ENCODE data around the gene CDX2. TPM values are rescaled to one million over a fixed set of nuclear protein-coding genes. Genes with fewer than 3 reads are reported as not detected.

CDX2 gene
- total and polyA plus RNA-seq, 9 of the 15 experiments (the other 6 are each of a cell fraction or from before 2014, with no cell fraction given) = 0.04 TPM; not detected in 8

DNA sequence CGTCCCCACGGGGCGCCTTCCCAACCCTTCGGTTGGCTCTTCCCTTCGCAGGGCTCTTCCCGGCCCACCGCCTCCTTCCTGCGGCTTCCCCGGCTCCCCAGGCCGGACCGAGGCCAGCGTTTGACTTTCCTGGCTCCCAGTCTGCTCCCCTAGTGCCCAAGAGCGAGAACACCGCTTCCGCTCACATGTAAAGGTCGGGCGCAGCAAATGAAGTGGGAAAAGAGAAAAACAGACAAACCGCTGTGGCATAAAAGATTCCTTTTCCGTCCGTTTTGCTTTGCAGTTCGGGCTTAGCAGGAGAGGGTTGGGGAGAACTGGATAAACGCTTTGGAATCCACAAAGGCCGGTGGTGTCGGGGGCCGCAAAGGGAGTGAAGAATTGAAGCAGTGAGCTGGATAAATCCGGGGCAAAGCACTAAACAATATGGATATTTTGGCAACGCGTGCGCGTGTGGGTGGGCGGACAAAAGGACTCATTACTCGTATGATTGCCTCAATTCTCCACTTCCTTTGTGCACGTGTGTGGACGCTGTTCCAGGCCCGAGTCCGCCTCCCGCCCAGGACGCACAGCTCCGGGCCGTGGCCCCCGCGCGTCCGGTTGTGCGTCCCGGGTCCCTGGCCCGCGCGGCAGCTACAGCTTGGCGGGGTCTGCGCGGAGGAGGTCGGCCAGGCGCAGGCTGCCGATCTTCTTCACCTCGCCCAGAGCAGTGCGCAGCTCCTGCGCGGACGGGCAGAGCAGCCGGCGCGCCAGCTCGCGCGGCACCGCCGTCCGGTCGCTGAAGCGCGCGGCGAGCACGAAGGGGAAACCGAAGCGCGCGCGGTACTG, 8.6 kb upstream of the CDX2 start:
- Histone ChIP-seq H3K4me3 (no peak overlapping the region), H2AFZ (ENCODE audit: low read depth, low read length) (no peak overlapping the region), H4K20me1 (replicated peaks; ENCODE audit: control insufficient read depth, insufficient read depth, low read length) (no peaks in the 10 kb centered on the region), H3K4me2 (ENCODE audit: insufficient read depth, low read length) (no peak overlapping the region), H3K36me3 (ENCODE audit: control insufficient read depth, insufficient read depth, low read length) (no peaks in the 10 kb centered on the region), H3K4me1 (replicated peaks in 1 of 2; ENCODE audit: control insufficient read depth in 2 of 2, insufficient read depth in 2 of 2, low read length in 2 of 2) (0 out of 5 replicates have a peak, but pooled peaks cover 0 to 3% of the 10 kb centered on the region in 2 experiments), H3K79me2 (ENCODE audit: control insufficient read depth, insufficient read depth, low read length) (no peaks in the 10 kb centered on the region), H3K27me3 (ENCODE audit: control insufficient read depth in 2 of 2, insufficient read depth in 2 of 2, low read length in 2 of 2) (peaks cover 3 to 42% of the 10 kb centered on the region in 2 experiments; a peak in 4 of 5 replicates), H3K9ac (ENCODE audit: insufficient read depth in 1 of 2, low read depth in 2 of 2, low read length in 2 of 2) (no peak overlapping the region), H3K9me1 (ENCODE audit: control insufficient read depth, insufficient read depth, low read length) (no peaks in the 10 kb centered on the region), H3K9me3 (replicated peaks; ENCODE audit: control insufficient read depth, insufficient read depth, low read depth, low read length) (no peaks in the 10 kb centered on the region), H3K27ac (ENCODE audit: extremely low read depth, low read depth, low read length) (no peak overlapping the region)
- ChIA-PET CTCF (ENCODE audit: low intra/inter-chr PET ratio) (no interaction called here), POLR2A (interaction anchor here (0.6 to 1.1 kb wide), 2 partner anchors 15 to 126 kb away, joined by 3 to 4 read pairs; no protein-coding TSS in a partner anchor)
- intact Hi-C loops (cut with micrococcal nuclease) = no loop called here
- no peak for FAIRE-seq
- in situ Hi-C loops (cut with MboI) = no loop called here
- no TSS peak for BruUV-seq (replicated peaks)
- no peak for DNase-seq (ENCODE audit: extremely low read depth in 1 of 4, low spot score in 3 of 4)
- 35% methylated on average over 43 of the region's 80 CpGs for WGBS (ENCODE audit: insufficient coverage, low coverage, missing lambda C conversion rate)
- no peak for ATAC-seq
- TF ChIP-seq TEAD2 (tag; IDR thresholded peaks at IDR 0.05) = no peak
- TF ChIP-seq CSDE1 (IDR thresholded peaks at IDR 0.05) = no peak
- TF ChIP-seq NCOR1 (IDR thresholded peaks at IDR 0.05) = no peak
- no peak for TF ChIP-seq CBX2 (IDR thresholded peaks at IDR 0.05; ENCODE audit: insufficient read depth, low read length, poor library complexity, severe bottlenecking)
- TF ChIP-seq MEIS2 (IDR thresholded peaks at IDR 0.05; ENCODE audit: partially characterized antibody) = no peak
- no peak for TF ChIP-seq RFX5 (IDR thresholded peaks at IDR 0.05; ENCODE audit: low read depth, low read length)
- TF ChIP-seq, protein P1, sequence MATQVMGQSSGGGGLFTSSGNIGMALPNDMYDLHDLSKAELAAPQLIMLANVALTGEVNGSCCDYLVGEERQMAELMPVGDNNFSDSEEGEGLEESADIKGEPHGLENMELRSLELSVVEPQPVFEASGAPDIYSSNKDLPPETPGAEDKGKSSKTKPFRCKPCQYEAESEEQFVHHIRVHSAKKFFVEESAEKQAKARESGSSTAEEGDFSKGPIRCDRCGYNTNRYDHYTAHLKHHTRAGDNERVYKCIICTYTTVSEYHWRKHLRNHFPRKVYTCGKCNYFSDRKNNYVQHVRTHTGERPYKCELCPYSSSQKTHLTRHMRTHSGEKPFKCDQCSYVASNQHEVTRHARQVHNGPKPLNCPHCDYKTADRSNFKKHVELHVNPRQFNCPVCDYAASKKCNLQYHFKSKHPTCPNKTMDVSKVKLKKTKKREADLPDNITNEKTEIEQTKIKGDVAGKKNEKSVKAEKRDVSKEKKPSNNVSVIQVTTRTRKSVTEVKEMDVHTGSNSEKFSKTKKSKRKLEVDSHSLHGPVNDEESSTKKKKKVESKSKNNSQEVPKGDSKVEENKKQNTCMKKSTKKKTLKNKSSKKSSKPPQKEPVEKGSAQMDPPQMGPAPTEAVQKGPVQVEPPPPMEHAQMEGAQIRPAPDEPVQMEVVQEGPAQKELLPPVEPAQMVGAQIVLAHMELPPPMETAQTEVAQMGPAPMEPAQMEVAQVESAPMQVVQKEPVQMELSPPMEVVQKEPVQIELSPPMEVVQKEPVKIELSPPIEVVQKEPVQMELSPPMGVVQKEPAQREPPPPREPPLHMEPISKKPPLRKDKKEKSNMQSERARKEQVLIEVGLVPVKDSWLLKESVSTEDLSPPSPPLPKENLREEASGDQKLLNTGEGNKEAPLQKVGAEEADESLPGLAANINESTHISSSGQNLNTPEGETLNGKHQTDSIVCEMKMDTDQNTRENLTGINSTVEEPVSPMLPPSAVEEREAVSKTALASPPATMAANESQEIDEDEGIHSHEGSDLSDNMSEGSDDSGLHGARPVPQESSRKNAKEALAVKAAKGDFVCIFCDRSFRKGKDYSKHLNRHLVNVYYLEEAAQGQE (IDR thresholded peaks at IDR 0.05; ENCODE audit: borderline replicate concordance) = no peak
- TF ChIP-seq, protein P1 (CRISPR knock-in tag; IDR thresholded peaks at IDR 0.05; ENCODE audit: low read depth) = no peak
- TF ChIP-seq, protein P2, sequence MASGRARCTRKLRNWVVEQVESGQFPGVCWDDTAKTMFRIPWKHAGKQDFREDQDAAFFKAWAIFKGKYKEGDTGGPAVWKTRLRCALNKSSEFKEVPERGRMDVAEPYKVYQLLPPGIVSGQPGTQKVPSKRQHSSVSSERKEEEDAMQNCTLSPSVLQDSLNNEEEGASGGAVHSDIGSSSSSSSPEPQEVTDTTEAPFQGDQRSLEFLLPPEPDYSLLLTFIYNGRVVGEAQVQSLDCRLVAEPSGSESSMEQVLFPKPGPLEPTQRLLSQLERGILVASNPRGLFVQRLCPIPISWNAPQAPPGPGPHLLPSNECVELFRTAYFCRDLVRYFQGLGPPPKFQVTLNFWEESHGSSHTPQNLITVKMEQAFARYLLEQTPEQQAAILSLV (tag; IDR thresholded peaks at IDR 0.05) = no peak
- TF ChIP-seq, protein P3, sequence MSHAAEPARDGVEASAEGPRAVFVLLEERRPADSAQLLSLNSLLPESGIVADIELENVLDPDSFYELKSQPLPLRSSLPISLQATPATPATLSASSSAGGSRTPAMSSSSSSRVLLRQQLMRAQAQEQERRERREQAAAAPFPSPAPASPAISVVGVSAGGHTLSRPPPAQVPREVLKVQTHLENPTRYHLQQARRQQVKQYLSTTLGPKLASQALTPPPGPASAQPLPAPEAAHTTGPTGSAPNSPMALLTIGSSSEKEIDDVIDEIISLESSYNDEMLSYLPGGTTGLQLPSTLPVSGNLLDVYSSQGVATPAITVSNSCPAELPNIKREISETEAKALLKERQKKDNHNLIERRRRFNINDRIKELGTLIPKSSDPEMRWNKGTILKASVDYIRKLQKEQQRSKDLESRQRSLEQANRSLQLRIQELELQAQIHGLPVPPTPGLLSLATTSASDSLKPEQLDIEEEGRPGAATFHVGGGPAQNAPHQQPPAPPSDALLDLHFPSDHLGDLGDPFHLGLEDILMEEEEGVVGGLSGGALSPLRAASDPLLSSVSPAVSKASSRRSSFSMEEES (CRISPR knock-in tag; IDR thresholded peaks at IDR 0.05) = no peak
- no peak for TF ChIP-seq PTBP1 (IDR thresholded peaks at IDR 0.05; ENCODE audit: low read depth, low read length)

Data from K562 (cell line).